ENCODE data around the gene TLE3. TPM values are rescaled to one million over a fixed set of nuclear protein-coding genes. Genes with fewer than 3 reads are reported as not detected.

Gene TLE3
- total RNA-seq, 1 donor from 2014 or later = 34.7 TPM

DNA sequence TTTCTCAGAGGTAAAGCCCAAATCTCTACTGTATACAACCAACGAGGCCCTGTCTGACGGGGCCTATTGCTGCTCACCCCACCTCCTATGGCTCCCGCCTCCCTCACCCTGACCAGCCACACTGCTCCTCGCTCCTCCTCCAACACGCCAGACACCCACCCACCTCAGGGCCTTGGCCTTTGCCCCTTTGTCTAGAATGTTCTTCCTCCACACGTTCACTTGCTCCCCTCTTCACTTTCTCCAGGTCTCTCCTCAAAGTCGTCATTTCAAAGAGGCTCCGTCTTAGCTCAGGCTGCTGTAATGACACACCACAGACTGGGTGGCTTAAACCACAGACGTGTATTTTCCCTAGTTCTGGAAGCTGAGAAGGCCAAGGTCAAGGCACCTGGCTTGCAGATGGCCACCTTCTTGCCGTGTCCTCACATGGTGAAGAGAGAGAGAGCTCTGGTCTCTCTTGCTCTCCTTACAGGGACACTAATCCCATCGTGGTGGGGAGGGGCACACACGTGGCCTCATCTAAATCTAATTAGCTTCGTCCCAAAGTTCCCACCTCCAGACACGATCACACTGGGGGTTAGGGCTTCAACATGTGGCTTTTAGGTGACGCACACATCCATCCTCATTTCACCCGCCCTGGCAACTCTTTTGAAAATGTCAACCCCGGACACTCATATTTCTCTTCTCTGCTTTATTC is 98.2 kb downstream of the TLE3 start:
- no peak for DNase-seq

DNA sequence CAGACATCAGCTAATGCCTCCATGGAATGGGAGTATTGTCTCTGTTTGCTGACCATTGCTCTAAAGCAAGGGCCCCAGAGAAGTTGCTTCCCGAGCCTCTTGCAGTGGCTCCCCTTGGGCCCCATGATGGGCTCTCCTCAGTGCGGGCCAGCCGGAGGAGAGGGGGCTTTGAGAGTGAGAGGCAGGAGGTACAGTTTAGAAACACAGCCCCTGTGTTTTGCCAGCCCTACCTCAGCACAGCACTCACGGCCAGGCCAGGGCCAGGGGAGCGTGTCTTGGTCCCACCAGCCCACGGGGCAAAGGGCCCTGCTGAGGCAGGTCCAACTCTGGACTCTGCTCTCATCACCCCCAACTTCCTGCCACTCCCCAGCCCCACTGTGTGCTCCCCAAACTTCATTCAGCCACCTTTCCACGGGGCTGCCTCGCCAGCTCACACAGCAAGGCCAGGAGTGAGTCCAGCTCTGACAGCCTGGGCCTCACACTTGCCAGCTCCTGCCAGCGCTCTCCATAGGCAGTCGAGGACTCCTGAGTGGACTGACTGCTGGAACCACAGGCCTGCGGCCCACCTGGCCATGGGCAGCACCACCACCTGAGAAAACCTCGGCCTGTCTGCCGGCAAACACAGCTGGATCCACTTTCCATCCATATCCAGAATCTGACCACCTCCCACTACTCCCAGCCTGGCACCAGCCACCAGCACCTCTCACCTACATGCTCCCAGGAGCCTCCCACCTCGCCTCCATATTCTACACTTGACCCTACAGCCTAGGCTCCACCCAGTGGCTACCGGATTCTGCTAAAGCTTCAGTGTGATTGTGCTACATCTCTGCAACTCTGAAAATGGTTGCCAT is 99.0 kb downstream of the TLE3 start:
- DNase-seq = no peak

DNA sequence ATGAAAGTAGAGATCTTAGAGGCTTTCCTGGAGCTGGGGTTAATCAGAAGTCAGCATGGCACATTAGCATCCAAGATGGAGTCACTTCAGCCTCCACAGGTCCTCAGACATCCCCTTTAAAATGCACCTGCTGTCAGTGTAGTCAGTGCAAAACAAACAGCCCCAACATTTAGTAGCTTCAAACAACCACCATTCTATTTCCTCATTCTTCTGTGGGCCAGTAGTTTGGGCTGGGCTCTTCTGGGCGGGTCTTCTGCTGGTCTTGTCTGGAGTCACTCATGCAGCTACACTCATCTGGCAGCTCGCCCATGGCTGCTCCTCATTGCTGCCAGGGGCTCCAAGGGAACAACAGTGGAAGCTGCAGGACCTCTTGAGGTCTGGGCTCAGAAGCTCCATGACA is 99.9 kb downstream of the TLE3 start:
- peak; percentile 53 for DNase-seq

Small RNA genes within 50 kb of the gene (small RNA-seq; reads per million reads assigned to genes)
- 2.3 reads per million, percentile 90 among the genes with 10 or more reads in this experiment for gene MIR629 (ENCODE audit: low replicate concordance)

Measured in tongue (tissue), 3 donors.